HG03135 (cell line): ENCODE data around the gene PARS2.
A peak's percentile ranks its signal among the peaks of the same experiment; 100 is the strongest.

ENCODE experiments used
- ATAC-seq: cut with Tn5 transposase; IDR thresholded peaks from one replicate; pipeline ENCODE4 v1.9.1; 2021; ENCODE audit warnings: mild to moderate bottlenecking, moderate library complexity; ENCODE audit not compliant: unreplicated experiment

PARS2 gene

DNA sequence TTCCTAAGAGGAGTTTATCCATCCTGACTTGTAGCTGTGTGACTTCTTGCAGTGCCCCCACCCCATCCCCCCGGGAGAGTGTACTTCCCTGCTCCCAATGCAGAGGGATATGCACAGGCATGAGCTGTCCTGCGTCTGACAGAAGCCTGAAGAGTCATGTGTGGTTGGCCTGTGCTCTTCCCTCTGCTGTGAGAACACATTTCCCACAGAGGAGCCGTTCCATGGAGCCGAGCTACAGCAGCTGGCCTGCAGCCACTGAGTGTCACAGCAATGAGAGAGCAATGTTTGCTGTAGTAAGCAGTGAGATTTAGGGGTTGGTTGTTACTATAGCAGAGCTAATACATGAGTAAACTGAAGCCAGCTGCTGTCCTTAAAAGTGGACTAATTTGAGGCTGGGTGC lies 22.0 kb downstream of the PARS2 start:
- no peak for ATAC-seq

DNA sequence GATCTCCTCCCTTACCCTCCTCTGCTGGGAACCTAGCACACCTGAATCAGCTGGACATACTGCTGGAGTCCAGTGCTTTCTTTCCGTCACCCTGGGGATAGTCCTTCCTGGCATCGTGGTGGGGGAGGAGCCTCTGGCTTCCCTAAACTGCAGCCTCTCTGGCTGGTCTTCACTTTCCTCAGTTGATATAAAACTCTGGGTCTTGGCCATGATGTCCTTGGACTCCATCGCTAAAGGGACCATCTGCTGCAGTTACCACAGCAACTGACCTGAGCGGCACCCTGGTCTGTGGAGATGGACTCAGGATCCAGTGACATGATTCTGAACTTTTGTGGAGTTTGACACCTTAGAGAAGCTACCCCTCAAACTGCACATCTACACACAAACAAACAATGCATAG lies 22.8 kb downstream of the PARS2 start:
- no peak for ATAC-seq

DNA sequence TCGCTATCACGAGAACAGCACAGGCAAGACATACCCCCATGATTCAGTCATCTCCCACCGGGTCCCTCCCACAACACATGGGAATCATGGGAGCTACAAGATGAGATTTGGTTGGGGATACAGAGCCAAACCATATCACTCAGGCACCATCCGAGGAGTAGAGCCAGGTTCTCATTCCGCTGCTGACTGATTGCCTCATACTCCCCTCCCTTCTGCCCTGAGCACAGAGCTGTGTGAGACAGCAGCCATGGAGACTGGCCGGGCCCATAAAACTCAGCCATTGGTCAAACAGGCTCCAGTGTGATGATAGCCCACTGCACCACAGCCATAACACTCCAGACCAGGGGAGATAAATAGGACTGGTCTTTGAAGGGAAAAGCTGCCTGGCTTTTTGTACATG lies 26.1 kb downstream of the PARS2 start:
- ATAC-seq: no peak

DNA sequence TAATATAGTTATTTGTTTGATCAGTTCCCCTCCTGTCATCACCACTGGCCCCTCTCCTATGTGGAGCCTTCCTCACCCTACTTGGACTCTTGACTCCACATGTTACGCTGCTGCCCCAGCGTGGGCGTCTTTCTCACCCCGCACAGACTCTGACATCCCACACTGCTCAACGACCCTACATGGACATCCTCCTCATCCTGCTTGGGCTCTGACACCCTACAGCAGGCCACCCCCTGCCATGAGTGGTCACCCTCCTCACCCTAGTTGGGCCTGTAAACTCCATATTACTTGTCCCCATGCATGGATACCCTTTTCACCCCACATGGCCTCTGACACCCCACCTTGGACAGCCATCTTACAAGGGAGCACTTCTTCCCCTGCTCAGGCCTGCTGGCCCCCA lies 27.6 kb downstream of the PARS2 start:
- ATAC-seq: no peak

DNA sequence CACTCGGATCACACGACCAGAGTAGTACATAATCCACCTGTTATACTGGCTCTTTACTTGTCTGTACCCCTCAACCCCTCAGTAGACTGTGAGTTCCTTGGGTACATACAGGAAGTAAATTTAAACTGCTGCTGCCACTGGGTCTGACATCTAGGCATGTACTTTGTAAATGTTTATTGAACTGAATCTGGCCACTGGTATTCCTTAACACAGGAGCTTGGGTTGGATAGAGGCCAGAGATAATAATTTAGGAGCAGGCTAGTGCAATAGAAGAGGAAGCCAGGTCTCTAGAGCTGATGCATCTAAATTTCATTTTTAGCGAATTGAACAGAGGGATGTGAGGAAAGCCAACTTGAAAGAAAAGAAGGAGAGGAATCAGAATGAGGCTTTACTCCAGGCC lies 36.3 kb downstream of the PARS2 start:
- ATAC-seq: no peak

DNA sequence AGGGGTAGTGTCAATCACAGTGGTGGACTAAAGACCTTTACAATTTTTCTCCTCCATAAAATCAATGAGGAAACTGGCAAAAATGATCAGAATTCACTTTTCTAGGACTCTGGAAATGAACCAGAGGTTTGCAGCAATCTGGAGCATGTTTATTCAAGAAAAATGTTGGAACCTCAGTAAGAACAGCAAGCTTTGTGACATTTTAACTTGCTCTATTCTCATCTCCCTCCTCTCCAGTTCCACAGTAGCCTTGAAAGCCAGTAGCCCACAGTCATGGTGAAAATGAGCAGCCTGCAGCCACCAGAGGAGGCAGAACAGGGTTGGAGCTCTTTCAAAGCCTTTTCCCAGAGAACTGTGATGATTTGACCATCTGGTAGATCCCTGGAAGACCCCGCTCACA lies 39.6 kb downstream of the PARS2 start:
- no peak for ATAC-seq

- no peak for ATAC-seq
These were observed 40.3 kb downstream of the PARS2 start for GRCh38 chr1:54723985-54724384.

DNA sequence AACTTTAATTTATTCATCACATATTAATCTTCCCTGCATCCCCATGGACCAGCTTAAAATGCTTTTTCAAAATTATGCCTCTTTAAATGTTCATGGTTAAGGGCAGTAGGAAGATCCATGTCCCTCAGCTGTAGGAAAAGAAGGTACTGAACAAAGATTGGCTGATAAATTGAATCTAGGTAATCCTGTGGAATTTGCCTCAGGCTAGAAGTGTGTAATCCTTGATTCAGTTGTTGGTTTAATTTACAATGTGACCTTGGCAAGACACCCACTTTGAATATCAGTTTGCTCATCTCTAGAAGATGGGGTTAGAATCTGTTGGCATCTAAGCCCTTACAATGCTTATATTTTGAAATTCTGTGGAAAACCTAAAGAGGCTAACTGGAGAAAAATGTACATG lies 42.6 kb downstream of the PARS2 start:
- ATAC-seq: no peak

GRCh38 chr1:54716299-54717047 lies 47.9 kb downstream of the PARS2 start:
- ATAC-seq: no peak

DNA sequence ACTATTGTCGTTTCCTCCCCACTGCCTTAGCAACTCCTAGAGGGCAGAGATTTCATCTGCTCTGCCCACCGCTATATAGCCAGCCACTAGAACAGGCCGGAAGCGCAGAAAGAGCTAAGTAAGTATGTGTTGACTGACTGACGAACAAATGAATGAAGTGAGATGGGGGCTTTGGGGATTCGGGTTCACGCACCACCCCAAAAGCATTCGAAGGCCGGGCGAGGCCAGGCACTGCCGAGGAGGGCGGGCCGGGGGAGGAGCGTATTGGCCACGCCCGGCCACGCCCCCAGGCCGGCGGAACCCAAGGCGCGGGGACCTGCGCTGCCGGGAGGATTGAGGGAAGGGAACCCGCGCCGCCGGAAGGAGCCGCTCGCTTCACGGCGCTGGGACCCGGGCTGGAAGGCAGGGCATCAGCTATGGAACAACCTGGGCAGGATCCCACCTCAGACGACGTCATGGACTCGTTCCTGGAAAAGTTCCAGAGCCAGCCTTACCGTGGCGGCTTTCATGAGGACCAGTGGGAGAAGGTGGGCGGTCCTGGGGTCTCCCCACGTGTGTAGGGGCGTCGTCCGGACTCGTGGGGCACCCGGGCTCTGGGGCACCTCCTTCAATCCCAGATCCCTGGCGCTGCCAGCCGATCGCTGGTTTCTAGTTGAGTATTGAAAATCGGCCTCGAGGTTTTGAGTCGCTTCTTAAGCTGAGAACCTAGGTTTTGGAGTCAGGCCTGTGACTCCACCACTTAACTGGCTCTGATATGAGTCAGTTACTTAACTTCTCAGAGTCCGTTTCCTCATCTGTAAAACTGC lies 48.6 kb downstream of the PARS2 start, which contains the start of gene TTC4:
TTC4 (plus strand) TSS at position 369 of the 806 bp plus-strand sequence; CDS start at position 417, 48 bp downstream.
- peak; percentile 96 for ATAC-seq

GRCh38 chr1:54714881-54715492 lies 49.3 kb downstream of the PARS2 start:
- ATAC-seq: no peak

DNA sequence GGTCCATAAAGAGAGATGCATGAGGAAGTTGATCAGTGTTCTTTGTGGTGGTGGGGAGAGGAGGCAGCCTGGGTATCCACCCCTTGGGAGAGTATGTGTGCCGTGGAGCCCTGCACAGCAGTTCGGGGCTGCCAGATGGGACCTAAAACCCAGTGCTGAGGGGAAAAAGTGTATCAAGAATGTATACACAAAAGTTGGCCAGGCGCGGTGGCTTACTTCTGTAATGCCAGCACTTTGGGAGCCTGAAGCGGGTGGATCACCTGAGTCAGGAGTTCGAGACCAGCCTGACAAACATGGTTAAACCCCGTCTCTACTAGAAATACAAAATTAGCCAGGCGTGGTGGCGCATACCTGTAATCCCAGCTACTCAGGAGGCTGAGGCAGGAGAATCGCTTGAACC lies 52.8 kb downstream of the PARS2 start:
- no peak for ATAC-seq

- no peak for ATAC-seq
These were observed 53.5 kb downstream of the PARS2 start for GRCh38 chr1:54710841-54711240.

- no peak for ATAC-seq
These were observed 53.9 kb downstream of the PARS2 start for GRCh38 chr1:54710434-54710833.

- no peak for ATAC-seq
These were observed 54.6 kb downstream of the PARS2 start for GRCh38 chr1:54709547-54710292.

DNA sequence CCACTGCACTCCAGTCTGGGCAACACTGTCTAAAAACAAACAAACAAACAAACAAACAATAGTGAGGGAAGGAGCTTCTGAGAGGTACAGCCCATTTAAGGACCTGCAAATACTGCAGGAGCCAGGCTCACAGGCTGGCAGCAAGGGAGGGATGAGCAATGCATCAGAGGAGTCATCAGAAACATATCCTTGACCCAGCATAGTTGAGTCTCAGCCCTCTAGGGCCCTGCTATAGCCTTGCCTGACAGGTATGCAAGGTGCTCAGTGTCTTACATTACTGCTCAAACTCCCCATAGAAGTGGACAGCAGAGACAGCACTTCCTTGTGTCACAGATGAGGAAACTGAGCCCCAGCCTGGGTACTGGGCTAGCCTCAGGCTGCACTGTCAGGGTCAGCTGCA lies 55.9 kb downstream of the PARS2 start:
- ATAC-seq: no peak
